ENCODE results near the gene NOS1.

NOS1 gene

DNA sequence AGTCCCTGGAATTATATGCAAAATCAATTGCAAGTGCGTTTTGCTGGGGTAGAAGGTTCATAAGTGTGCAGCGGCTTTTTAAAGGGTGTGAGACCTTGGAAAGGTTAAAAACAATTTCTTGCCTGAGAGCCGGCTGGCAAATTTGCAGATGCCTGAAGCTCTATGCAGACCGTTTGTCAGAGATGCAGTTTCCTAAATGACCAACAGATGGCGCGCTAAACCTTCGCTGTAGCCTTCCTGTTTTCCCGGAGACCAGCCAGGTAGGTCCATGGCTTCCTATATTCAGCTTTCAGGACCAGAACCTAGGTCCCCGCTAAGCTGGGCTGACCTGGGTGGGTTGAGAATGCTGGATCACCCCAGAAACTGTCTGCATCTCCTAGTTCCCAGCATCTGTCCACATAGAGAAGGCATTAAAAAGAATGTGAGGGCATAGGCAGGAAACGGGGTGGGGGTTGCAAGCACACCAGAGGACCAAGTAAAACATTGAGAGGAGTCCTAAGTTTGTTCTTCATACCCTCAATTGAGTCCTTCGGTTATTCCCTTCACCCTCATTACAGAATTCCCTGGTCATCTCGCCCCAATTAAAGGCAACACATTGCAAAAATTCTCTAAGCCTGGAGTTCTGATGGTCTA, 5.7 kb upstream of the NOS1 start:
- TF ChIP-seq, protein P1, sequence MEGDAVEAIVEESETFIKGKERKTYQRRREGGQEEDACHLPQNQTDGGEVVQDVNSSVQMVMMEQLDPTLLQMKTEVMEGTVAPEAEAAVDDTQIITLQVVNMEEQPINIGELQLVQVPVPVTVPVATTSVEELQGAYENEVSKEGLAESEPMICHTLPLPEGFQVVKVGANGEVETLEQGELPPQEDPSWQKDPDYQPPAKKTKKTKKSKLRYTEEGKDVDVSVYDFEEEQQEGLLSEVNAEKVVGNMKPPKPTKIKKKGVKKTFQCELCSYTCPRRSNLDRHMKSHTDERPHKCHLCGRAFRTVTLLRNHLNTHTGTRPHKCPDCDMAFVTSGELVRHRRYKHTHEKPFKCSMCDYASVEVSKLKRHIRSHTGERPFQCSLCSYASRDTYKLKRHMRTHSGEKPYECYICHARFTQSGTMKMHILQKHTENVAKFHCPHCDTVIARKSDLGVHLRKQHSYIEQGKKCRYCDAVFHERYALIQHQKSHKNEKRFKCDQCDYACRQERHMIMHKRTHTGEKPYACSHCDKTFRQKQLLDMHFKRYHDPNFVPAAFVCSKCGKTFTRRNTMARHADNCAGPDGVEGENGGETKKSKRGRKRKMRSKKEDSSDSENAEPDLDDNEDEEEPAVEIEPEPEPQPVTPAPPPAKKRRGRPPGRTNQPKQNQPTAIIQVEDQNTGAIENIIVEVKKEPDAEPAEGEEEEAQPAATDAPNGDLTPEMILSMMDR (conservative IDR thresholded peaks at IDR 0.05; ENCODE audit: low read depth, low read length), result peak; percentile 90
- H3K4me3 ChIP-seq (ENCODE audit: low read depth, low read length), result no peak overlapping the region
- DNase-seq (ENCODE audit: low read depth), result peak; percentile 83

DNA sequence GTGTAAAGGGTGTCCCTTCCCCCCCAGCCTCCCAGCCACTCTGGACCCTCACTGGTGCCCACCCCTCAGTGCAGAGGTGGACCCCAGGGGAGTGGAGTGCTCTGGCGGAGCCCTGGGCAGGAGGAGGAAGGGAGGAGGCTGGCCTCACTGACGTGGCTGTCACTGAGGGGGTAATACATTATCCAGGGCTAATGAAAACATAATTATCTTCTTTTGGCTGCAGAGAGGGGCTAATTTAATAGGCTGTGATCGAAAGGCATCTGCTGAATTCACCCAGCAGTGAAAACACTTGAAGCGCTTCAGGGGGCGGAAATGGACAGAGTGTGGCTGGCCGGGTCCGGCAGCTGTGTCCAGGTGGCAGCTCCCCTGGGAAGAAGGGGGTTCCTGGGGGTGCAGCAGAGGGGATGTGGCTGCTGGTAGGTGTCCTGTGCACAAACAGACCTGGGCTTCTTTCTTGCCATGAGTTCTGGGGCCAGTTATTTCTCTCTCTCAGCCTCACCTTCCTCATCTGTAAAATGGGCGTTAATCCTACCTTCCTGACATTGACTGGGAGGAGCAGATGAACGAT, 3.7 kb upstream of the NOS1 start:
- TF ChIP-seq, protein P1 (conservative IDR thresholded peaks at IDR 0.05; ENCODE audit: low read depth, low read length), result no peak
- no peak overlapping the region for H3K4me3 ChIP-seq (ENCODE audit: low read depth, low read length)
- DNase-seq (ENCODE audit: low read depth), result no peak

DNA sequence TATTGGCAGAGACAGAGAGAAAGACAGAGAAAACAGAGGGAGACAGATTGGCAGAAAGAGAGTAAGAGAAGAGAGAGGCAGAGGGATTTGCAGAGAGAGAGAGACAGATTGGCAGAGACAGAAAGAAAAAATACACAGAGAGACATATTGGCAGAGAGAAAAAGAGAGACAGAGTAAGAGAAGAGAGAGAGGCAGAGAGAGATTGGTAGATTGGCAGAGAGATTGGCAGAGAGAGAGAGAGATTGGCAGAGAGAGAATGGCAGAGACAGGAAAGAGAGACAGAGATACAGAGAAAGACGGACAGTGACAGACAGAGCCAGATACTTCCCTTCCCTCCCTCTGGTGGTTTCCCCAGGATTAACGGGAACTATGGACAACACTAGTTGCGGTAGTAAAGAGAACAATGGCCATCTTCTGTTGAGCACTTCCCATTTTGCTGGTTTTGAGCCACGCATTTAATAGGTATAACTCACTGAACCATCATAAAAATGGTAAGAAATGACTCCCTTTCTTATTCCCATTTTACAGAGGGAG, 2.6 kb upstream of the NOS1 start:
- no peak for DNase-seq (ENCODE audit: low read depth)
- H3K4me3 ChIP-seq (ENCODE audit: low read depth, low read length), result no peak overlapping the region
- TF ChIP-seq, protein P1 (conservative IDR thresholded peaks at IDR 0.05; ENCODE audit: low read depth, low read length), result peak; percentile 7

DNA sequence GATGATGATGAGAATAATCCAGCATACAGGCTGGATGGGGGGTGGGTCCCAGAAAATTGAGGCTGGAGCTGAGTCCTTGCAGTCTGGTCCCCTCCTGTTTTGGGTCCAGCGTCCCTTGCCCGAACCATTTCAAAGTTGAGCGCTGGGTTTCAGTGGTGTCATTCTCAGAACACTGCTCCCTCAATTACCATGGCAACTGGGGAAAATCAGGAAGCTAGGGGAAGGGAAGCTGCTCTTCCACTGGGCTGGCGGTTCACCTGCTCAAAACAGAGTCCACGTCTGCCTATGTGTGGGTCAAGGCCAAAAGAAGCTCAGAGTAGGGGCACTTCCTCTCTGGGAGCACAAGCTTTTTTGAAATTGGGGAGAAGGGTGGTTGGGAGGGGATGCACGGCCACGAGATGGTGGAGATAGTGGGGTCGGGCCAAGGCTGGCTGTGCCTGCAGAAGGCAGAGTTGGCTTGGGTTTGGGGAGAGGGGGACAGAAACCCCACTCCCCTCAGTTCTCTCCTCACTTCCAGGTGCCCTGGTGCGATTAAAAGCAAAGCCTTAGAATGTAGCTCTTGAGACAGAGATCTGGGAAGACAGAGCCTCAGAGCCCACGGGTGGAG, 1.7 kb upstream of the NOS1 start:
- no peak for DNase-seq (ENCODE audit: low read depth)
- TF ChIP-seq, protein P1 (conservative IDR thresholded peaks at IDR 0.05; ENCODE audit: low read depth, low read length), result no peak

DNA sequence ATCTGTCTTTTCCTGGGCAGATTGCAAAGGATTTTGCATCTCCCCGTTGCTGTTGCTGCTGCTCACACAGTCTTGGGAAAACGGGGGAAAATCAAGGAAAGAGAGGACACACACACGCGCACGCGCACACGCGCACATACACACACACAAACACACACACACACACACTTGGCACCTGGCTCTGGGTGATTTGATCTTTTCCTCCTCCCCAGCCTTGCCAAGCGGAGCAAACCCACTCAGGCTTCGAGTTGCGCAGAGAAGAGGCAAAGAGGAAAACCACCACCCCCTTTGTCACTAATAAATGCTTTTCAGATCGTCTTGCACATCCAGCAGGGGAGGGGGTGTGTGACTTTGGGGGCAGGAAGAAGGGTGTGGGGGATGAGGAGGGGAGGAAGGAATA, 965 bp upstream of the NOS1 start:
- H3K4me3 ChIP-seq (ENCODE audit: low read depth, low read length), result no peak overlapping the region
- DNase-seq (ENCODE audit: low read depth), result no peak
- TF ChIP-seq, protein P1 (conservative IDR thresholded peaks at IDR 0.05; ENCODE audit: low read depth, low read length), result no peak

More for the DNA sequence above, 1.7 kb upstream of the NOS1 start:
- no peak overlapping the region for H3K4me3 ChIP-seq (ENCODE audit: low read depth, low read length)

- H3K4me3 ChIP-seq (ENCODE audit: low read depth, low read length), result no peak overlapping the region
- no peak for DNase-seq (ENCODE audit: low read depth)
- TF ChIP-seq, protein P1 (conservative IDR thresholded peaks at IDR 0.05; ENCODE audit: low read depth, low read length), result no peak
These were observed 479 bp upstream of the NOS1 start for GRCh38 chr12:117361905-117362304.

All from choroid plexus epithelial cell (primary cell).